Activated CD4-positive, alpha-beta T cell treated with anti-CD3 and anti-CD28 coated beads for 24 hours (primary cell): ENCODE data around the gene FBRS.
"Not testable (repeated sequence)": the region's sequence is repeated elsewhere in the genome, so short reads cannot be mapped to it uniquely, and the experiment has no call there.

ENCODE experiments used
- DNase-seq, 2 donors: peaks; one replicate each; pipeline ENCODE4 v3.0.0-alpha.2; 2020; ENCODE audit warnings: low read depth in 2 of 2

Gene FBRS

GRCh38 chr16:30657866-30658730 lies at the start of gene FBRS:
FBRS (plus strand) TSS chr16:30658431; CDS start chr16:30659519, 1,088 bp downstream.
- DNase-seq = peak; percentile 100

GRCh38 chr16:30609002-30609925 lies 49.0 kb upstream of the FBRS start:
- DNase-seq = peak; percentile 10 to 34

GRCh38 chr16:30609926-30610839 lies 48.0 kb upstream of the FBRS start, which contains the start of gene ZNF689:
ZNF689 (minus strand) TSS chr16:30610389; CDS start chr16:30610041, 348 bp downstream.
- DNase-seq = peak; percentile 89

GRCh38 chr16:30615358-30616091 lies 42.7 kb upstream of the FBRS start:
- peak; percentile 50 to 78 for DNase-seq

- no peak for DNase-seq
Observed at GRCh38 chr16:30619202-30619601, 39.0 kb upstream of the FBRS start.

- no peak for DNase-seq
Observed at GRCh38 chr16:30619638-30620037, 38.6 kb upstream of the FBRS start.

GRCh38 chr16:30620169-30620568 lies 38.1 kb upstream of the FBRS start:
- DNase-seq = no peak

GRCh38 chr16:30621765-30622164 lies 36.5 kb upstream of the FBRS start:
- DNase-seq = no peak

- DNase-seq = no peak
Observed at GRCh38 chr16:30622455-30623032, 35.7 kb upstream of the FBRS start.

GRCh38 chr16:30623536-30624283 lies 34.5 kb upstream of the FBRS start:
- DNase-seq = no peak

GRCh38 chr16:30626236-30626635 lies 32.0 kb upstream of the FBRS start:
- no peak for DNase-seq

GRCh38 chr16:30628628-30629540 lies 29.3 kb upstream of the FBRS start:
- DNase-seq = peak; percentile 89 to 96

- DNase-seq = not testable (repeated sequence)
Observed at GRCh38 chr16:30632454-30632853, 25.8 kb upstream of the FBRS start.

- DNase-seq = no peak
Observed at GRCh38 chr16:30633526-30633925, 24.7 kb upstream of the FBRS start.

- DNase-seq = no peak
Observed at GRCh38 chr16:30636599-30636998, 21.6 kb upstream of the FBRS start.

GRCh38 chr16:30637139-30637538 lies 21.1 kb upstream of the FBRS start:
- DNase-seq = not testable (repeated sequence)

- DNase-seq = no peak
Observed at GRCh38 chr16:30637944-30638343, 20.3 kb upstream of the FBRS start.

GRCh38 chr16:30641378-30641982 lies 16.8 kb upstream of the FBRS start:
- DNase-seq = no peak
